GM12891 (cell line): ENCODE measurements around the gene SND1.

Experiments
- DNase-seq: peaks from one replicate; pipeline ENCODE4 v3.0.0; 2011; ENCODE audit warnings: low spot score; ENCODE audit not compliant: insufficient read length
- FAIRE-seq: peaks from 2 replicates; lab custom pipeline; 2011; peaks lifted over from hg19 to GRCh38; lab: Jason Lieb, UNC
- PAX5 ChIP-seq: IDR thresholded peaks from 2 replicates; pipeline ENCODE4 v1.6.1; 2011; ENCODE audit warnings: low read length, moderate library complexity, mild to moderate bottlenecking; ENCODE audit not compliant: insufficient read depth, severe bottlenecking
- POLR2A ChIP-seq: IDR thresholded peaks from 2 replicates; pipeline ENCODE4 v1.6.1; 2011; ENCODE audit warnings: low read depth, low read length, control low read depth
- POLR2AphosphoS5 ChIP-seq: IDR thresholded peaks from 2 replicates; pipeline ENCODE4 v1.6.1; 2011; ENCODE audit warnings: low read depth, low read length, control low read depth
- POU2F2 ChIP-seq: IDR thresholded peaks from 2 replicates; pipeline ENCODE4 v1.6.1; 2011; ENCODE audit warnings: low read depth, mild to moderate bottlenecking, control low read depth, low read length, moderate library complexity
- SPI1 ChIP-seq: IDR thresholded peaks from 2 replicates; pipeline ENCODE4 v1.6.1; 2011; ENCODE audit warnings: low read depth, low read length, control low read depth
- TAF1 ChIP-seq: IDR thresholded peaks from 2 replicates; pipeline ENCODE4 v1.6.1; 2011; ENCODE audit warnings: low read depth, low read length, control low read depth

Gene SND1

GRCh38 chr7:128092221-128092620 lies 440.2 kb downstream of the SND1 start:
- DNase-seq (no peak), FAIRE-seq (no peak)
- TF ChIP-seq PAX5 (no peak), POU2F2 (no peak), TAF1 (no peak), POLR2A (no peak), POLR2AphosphoS5 (no peak), SPI1 (no peak)

GRCh38 chr7:128093614-128094570 lies 441.9 kb downstream of the SND1 start:
- FAIRE-seq = no peak
- DNase-seq = no peak
- TF ChIP-seq POLR2AphosphoS5 = no peak

GRCh38 chr7:128094686-128095085 lies 442.7 kb downstream of the SND1 start:
- no peak for DNase-seq
- no peak for FAIRE-seq
- TF ChIP-seq TAF1 (no peak), PAX5 (no peak), POLR2AphosphoS5 (no peak), SPI1 (no peak), POU2F2 (no peak), POLR2A (no peak)

- DNase-seq (no peak), FAIRE-seq (no peak)
- TF ChIP-seq PAX5 = no peak
- no peak for TF ChIP-seq SPI1
- no peak for TF ChIP-seq TAF1
- TF ChIP-seq POLR2AphosphoS5 = no peak
- TF ChIP-seq POLR2A = no peak
- no peak for TF ChIP-seq POU2F2
These were observed 445.3 kb downstream of the SND1 start for GRCh38 chr7:128097211-128097731.

GRCh38 chr7:128098629-128099028 lies 446.6 kb downstream of the SND1 start:
- no peak for FAIRE-seq
- TF ChIP-seq TAF1 = no peak
- TF ChIP-seq PAX5 = no peak
- no peak for TF ChIP-seq POLR2A
- no peak for TF ChIP-seq POU2F2
- TF ChIP-seq POLR2AphosphoS5 = no peak
- no peak for TF ChIP-seq SPI1
- no peak for DNase-seq

DNA sequence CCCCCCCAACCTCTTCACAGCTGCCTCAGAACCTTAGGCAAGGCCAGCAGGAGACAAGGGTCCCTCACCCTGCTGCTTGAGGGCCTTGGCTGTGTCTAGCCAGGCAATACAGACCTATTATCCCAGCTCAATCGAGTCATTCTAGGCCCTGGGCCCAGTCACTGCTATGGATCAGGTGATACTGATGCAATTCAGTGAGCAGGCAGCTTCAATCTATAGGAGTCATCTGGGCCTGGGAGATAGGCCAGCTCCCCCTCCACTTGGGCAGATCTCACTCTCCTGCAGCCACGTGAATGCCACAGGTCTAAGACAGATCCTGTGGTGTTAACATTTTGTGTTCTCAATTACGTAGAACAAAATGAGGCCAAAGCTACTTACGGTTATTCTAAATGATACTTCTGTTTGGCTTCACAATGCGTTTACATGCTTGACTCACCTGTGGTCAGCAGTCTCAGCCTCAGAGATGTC lies 447.2 kb downstream of the SND1 start:
- DNase-seq (no peak), FAIRE-seq (peak; percentile 50)
- TF ChIP-seq POLR2A = no peak
- no peak for TF ChIP-seq POU2F2
- TF ChIP-seq POLR2AphosphoS5 = no peak
- no peak for TF ChIP-seq PAX5
- TF ChIP-seq SPI1 = no peak
- no peak for TF ChIP-seq TAF1

DNA sequence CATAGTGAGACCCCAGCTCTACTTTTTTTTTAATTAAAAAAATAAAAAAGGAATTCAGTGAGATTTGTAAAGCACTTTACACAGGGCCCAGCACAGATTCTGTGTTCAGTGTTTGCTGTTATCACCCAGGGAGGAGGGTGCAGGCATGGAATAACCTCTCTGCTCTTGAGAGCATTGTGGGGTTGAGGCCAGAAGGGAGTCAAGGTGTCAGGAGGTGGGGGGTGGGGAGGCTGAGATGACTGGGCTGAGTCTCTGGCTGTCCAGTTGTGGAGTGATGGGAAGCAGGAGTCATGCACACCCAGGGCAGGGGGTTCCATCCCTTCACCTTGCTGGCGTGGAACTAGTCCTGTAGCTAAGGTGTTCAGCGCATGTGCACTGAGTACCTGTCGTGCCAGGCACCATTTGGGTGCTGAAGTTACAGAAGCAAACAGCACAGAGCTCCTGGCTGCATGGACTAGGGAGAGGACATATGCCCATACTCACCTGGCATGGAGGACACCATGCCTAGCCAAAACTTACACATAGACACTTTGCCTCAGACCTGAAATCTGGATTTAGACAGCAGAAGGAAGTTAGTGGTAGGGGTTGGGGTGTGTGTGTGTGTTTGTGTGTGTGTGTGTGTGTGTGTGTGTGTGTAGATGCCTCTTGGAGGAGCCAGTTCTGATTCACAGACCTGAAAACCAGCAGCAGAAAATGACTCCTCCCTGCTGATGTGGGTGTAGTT lies 448.4 kb downstream of the SND1 start:
- no peak for DNase-seq
- peak; percentile 76 for FAIRE-seq
- no peak for TF ChIP-seq SPI1
- no peak for TF ChIP-seq TAF1
- peak; percentile 17; the same call in 1 of the 2 replicates for TF ChIP-seq POLR2AphosphoS5
- TF ChIP-seq POLR2A = no peak

- no peak for TF ChIP-seq SPI1
- TF ChIP-seq POLR2A = no peak
- TF ChIP-seq POLR2AphosphoS5 = no peak; the same call in 1 of the 2 replicates
- no peak for TF ChIP-seq POU2F2
- no peak for TF ChIP-seq PAX5
- TF ChIP-seq TAF1 = no peak
- FAIRE-seq = no peak
- DNase-seq = no peak
These were observed 449.1 kb downstream of the SND1 start for GRCh38 chr7:128100949-128101713.
